Endothelial cell of umbilical vein (primary cell): ENCODE data around the gene SLC25A30. TPM values are rescaled to one million over a fixed set of nuclear protein-coding genes. Genes with fewer than 3 reads are reported as not detected.

Source experiments
- BruUV-seq: library from RNA; stranded (reverse); fragments of 400-500 nt; replicated peaks from 2 replicates; lab custom pipeline; 2021; lab: Mats Ljungman, UMichigan
- CTCF ChIA-PET: fragments of 300-600, 350-600 bp; sonication (Branson Sonifier 250); formaldehyde crosslinking; loops from one replicate; lab custom pipeline; 2021; ENCODE audit warnings: antibody characterized with exemption, inconsistent platforms; lab: Charles Lee
- POLR2A ChIA-PET: fragments of 300-600, 350-600 bp; sonication (Branson Sonifier 250); formaldehyde crosslinking; loops from one replicate; lab custom pipeline; 2021; ENCODE audit warnings: antibody characterized with exemption, inconsistent platforms; lab: Charles Lee
- DNase-seq: peaks from one replicate; pipeline ENCODE4 v3.0.0-alpha.2; 2011; ENCODE audit warnings: low read depth, low spot score
- FAIRE-seq: peaks from 2 replicates; lab custom pipeline; 2011; peaks lifted over from hg19 to GRCh38; lab: Jason Lieb, UNC
- H2AFZ ChIP-seq: 2 replicates; pipeline ENCODE4 v1.6.0; 2012; ENCODE audit warnings: low read depth, low read length, control low read depth, inconsistent platforms
- H3K27ac ChIP-seq: 2 replicates; pipeline ENCODE4 v1.5.1; 2011; ENCODE audit warnings: low read depth, mild to moderate bottlenecking, control low read depth, low read length, moderate library complexity; ENCODE audit not compliant: insufficient read depth
- H3K27me3 ChIP-seq, 2 experiments: 2 replicates each; pipeline versions ENCODE4 v1.6.0 to v1.6.1; 2011; ENCODE audit warnings: low read length in 2 of 2, mixed read lengths in 1 of 2; ENCODE audit not compliant: control insufficient read depth in 2 of 2, insufficient read depth in 2 of 2
- H3K36me3 ChIP-seq, 2 experiments: 2 replicates in 1 of 2; 3 replicates in 1 of 2; pipeline ENCODE4 v1.5.1; 2011; ENCODE audit warnings: low read length in 2 of 2, mild to moderate bottlenecking in 1 of 2, moderate library complexity in 1 of 2; ENCODE audit not compliant: control insufficient read depth in 2 of 2, insufficient read depth in 2 of 2; ENCODE audit errors: extremely low read depth in 1 of 2
- H3K4me1 ChIP-seq: 3 replicates; pipeline ENCODE4 v1.5.1; 2011; ENCODE audit warnings: mild to moderate bottlenecking, low read length; ENCODE audit not compliant: control insufficient read depth, insufficient read depth; ENCODE audit errors: extremely low read depth
- H3K4me2 ChIP-seq: 2 replicates; pipeline ENCODE4 v1.6.1; 2011; ENCODE audit warnings: low read length, control low read depth, mixed read lengths; ENCODE audit not compliant: insufficient read depth
- H3K4me3 ChIP-seq, 3 experiments: fragments of 200-600 bp in 1 of 3; sonication (generic), shearing (Covaris generic) in 1 of 3; replicated peaks in 1 of 3; 2 replicates each; pipeline ENCODE4 v1.5.1; 2011 to 2016; ENCODE audit warnings: control low read depth in 3 of 3, low read length in 3 of 3, mild to moderate bottlenecking in 2 of 3, inconsistent platforms in 1 of 3, low read depth in 1 of 3, moderate library complexity in 1 of 3; ENCODE audit not compliant: insufficient read depth in 1 of 3
- H3K79me2 ChIP-seq: 2 replicates; pipeline ENCODE4 v1.6.0; 2012; ENCODE audit warnings: low read length, inconsistent platforms; ENCODE audit not compliant: control insufficient read depth, insufficient read depth
- H3K9ac ChIP-seq: replicated peaks from 2 replicates; pipeline ENCODE3; 2011; ENCODE audit warnings: low read length, control low read depth; ENCODE audit not compliant: insufficient read depth; ENCODE audit errors: extremely low read depth
- H3K9me1 ChIP-seq: replicated peaks from 3 replicates; pipeline ENCODE4 v1.6.0; 2011; ENCODE audit warnings: mild to moderate bottlenecking, low read length; ENCODE audit not compliant: control insufficient read depth, insufficient read depth; ENCODE audit errors: extremely low read depth
- H3K9me3 ChIP-seq: replicated peaks from 2 replicates; pipeline ENCODE4 v1.5.1; 2012; ENCODE audit warnings: low read length, inconsistent platforms; ENCODE audit not compliant: control insufficient read depth, insufficient read depth
- H4K20me1 ChIP-seq: replicated peaks from 2 replicates; pipeline ENCODE3; 2011; ENCODE audit warnings: mild to moderate bottlenecking, low read length; ENCODE audit not compliant: control insufficient read depth, insufficient read depth; ENCODE audit errors: extremely low read depth
- CTCF ChIP-seq, 2 donors: IDR thresholded peaks; 1 replicate in 1 of 2; 2 replicates in 1 of 2; pipeline ENCODE4 v1.5.1; 2011; ENCODE audit warnings: low read length in 2 of 2, mild to moderate bottlenecking in 2 of 2, moderate library complexity in 2 of 2, control low read depth in 1 of 2, inconsistent platforms in 1 of 2, low read depth in 1 of 2; ENCODE audit not compliant: insufficient read depth in 1 of 2; ENCODE audit errors: extremely low read depth in 1 of 2
- EZH2 ChIP-seq: IDR thresholded peaks from 2 replicates; pipeline ENCODE4 v1.6.1; 2012; ENCODE audit warnings: borderline replicate concordance, low read depth, mild to moderate bottlenecking, moderate library complexity, low read length, inconsistent platforms; ENCODE audit not compliant: severe bottlenecking
- FOS ChIP-seq: IDR thresholded peaks from 2 replicates; pipeline ENCODE4 v1.6.1; 2011; ENCODE audit warnings: mild to moderate bottlenecking, low read length, moderate library complexity, borderline replicate concordance; ENCODE audit not compliant: insufficient read depth
- GATA2 ChIP-seq: IDR thresholded peaks from 2 replicates; pipeline ENCODE4 v1.7.0; 2011; ENCODE audit warnings: low read depth, mild to moderate bottlenecking, moderate library complexity, mixed read lengths, low read length; ENCODE audit not compliant: insufficient read length, insufficient read depth
- JUN ChIP-seq: IDR thresholded peaks from 2 replicates; pipeline ENCODE4 v1.6.1; 2011; ENCODE audit warnings: borderline replicate concordance, low read depth; ENCODE audit not compliant: insufficient read length, insufficient read depth
- MAX ChIP-seq: IDR thresholded peaks from 2 replicates; pipeline ENCODE4 v1.6.1; 2011; ENCODE audit not compliant: insufficient read depth, insufficient read length
- MYC ChIP-seq: IDR thresholded peaks from one replicate; pipeline ENCODE4 v1.6.1; 2011; ENCODE audit warnings: mild to moderate bottlenecking, low read depth, low read length
- POLR2A ChIP-seq: IDR thresholded peaks from 2 replicates; pipeline ENCODE4 v1.6.1; 2012; ENCODE audit warnings: low read depth, mild to moderate bottlenecking, control low read depth, low read length
- POLR2AphosphoS5 ChIP-seq: IDR thresholded peaks from 2 replicates; pipeline ENCODE4 v1.6.1; 2012; ENCODE audit warnings: low read depth, mild to moderate bottlenecking, control low read depth, low read length, moderate library complexity; ENCODE audit not compliant: insufficient read depth
- dilution Hi-C: fragments of 300-500 bp; cut with MboI; formaldehyde crosslinking; loops from one replicate; pipeline ENCODE4 v1.15.0; 2019; ENCODE audit warnings: low sequenced_read_pairs; ENCODE audit not compliant: extremely low pct_ligation_motif_present
- intact Hi-C: fragments of 100-400 bp; cut with micrococcal nuclease; formaldehyde crosslinking; loops from one replicate; pipeline ENCODE4 v1.10.0; 2022
- polyA plus RNA-seq, 4 experiments: library from polyadenylated mRNA; depleted of rRNA in 3 of 4; stranded (reverse) in 3 of 4; unstranded in 1 of 4; fragments of >200 nt; gene quantifications; 2 replicates each; pipeline versions ENCODE4 v1.2.1 to v1.2.3, GENCODE V29; 2011 to 2012; ENCODE audit warnings: missing spikeins in 1 of 4
- total RNA-seq: library from RNA; stranded (reverse); gene quantifications from 2 replicates; pipeline ENCODE4 v1.2.3, GENCODE V29; 2021

The SLC25A30 gene
- total and polyA plus RNA-seq, 2 donors (not counting 3 experiments of a cell fraction or from before 2014, with no cell fraction given) = 13.3 to 27.0 TPM

- intact Hi-C loops = no loop called here
- no peaks in the 10 kb centered on the region for H4K20me1 ChIP-seq
- BruUV-seq = no TSS peak
- H3K9ac ChIP-seq = no peak overlapping the region
- H3K36me3 ChIP-seq = peaks cover 14 to 26% of the 10 kb centered on the region in 2 experiments
- no peak overlapping the region for H3K4me3 ChIP-seq
- H3K4me2 ChIP-seq = no peak overlapping the region
- H2AFZ ChIP-seq = no peak overlapping the region
- no peaks in the 10 kb centered on the region for H3K27me3 ChIP-seq
- no peaks in the 10 kb centered on the region for H3K9me1 ChIP-seq
- H3K9me3 ChIP-seq = no peaks in the 10 kb centered on the region
- H3K79me2 ChIP-seq = no peaks in the 10 kb centered on the region
- H3K27ac ChIP-seq = no peak overlapping the region
- FAIRE-seq (no peak), DNase-seq (no peak)
- H3K4me1 ChIP-seq = no peaks in the 10 kb centered on the region
- TF ChIP-seq POLR2AphosphoS5 = no peak
- no peak for TF ChIP-seq EZH2
- TF ChIP-seq MYC = no peak
- no peak for TF ChIP-seq FOS
- CTCF ChIA-PET = interaction anchor here (0.9 to 5.5 kb wide), 2 partner anchors 11 to 923 kb away, joined by 3 to 34 read pairs; no protein-coding TSS in a partner anchor
- POLR2A ChIA-PET = no interaction called here
- dilution Hi-C loops = no loop called here
These were observed 11.8 kb downstream of the SLC25A30 start for GRCh38 chr13:45406421-45406820.

GRCh38 chr13:45403081-45403480, 15.1 kb downstream of the SLC25A30 start:
- Histone ChIP-seq H3K9ac (no peak overlapping the region), H3K27ac (no peak overlapping the region), H3K9me1 (no peaks in the 10 kb centered on the region), H3K4me3 (no peak overlapping the region), H3K79me2 (no peaks in the 10 kb centered on the region), H3K27me3 (no peaks in the 10 kb centered on the region), H3K4me1 (peaks cover 9% of the 10 kb centered on the region), H3K36me3 (peaks cover 10 to 25% of the 10 kb centered on the region in 2 experiments), H2AFZ (no peak overlapping the region), H3K9me3 (no peaks in the 10 kb centered on the region), H3K4me2 (no peak overlapping the region), H4K20me1 (no peaks in the 10 kb centered on the region)
- FAIRE-seq = no peak
- BruUV-seq = no TSS peak
- TF ChIP-seq EZH2 (no peak), POLR2AphosphoS5 (no peak), JUN (no peak), CTCF (IDR thresholded peaks at IDR 0.05; ENCODE audit: extremely low read depth in 1 of 2, insufficient read depth in 1 of 2, low read depth in 1 of 2, low read length in 2 of 2) (no peak), MAX (no peak), GATA2 (no peak), POLR2A (no peak), FOS (no peak), MYC (no peak)
- intact Hi-C loops = no loop called here
- ChIA-PET CTCF (interaction anchor here (5.5 kb wide), 1 partner anchor 8 kb away, joined by 34 read pairs; no protein-coding TSS in a partner anchor), POLR2A (no interaction called here)
- dilution Hi-C loops = no loop called here
- no peak for DNase-seq
